Left ventricle myocardium inferior (tissue), 1 donor: ENCODE results near the gene ADAMTSL3. TPM values are rescaled to one million over a fixed set of nuclear protein-coding genes. Genes with fewer than 3 reads are reported as not detected.
"Not testable (repeated sequence)": the region's sequence is repeated elsewhere in the genome, so short reads cannot be mapped to it uniquely, and the experiment has no call there.

Source experiments
- DNase-seq: peaks from one replicate; pipeline ENCODE4 v3.0.0-alpha.2; 2020
- H3K27ac ChIP-seq: fragments of 200-600 bp; replicated peaks from 2 replicates; pipeline ENCODE4 v1.8.0; 2021
- H3K27me3 ChIP-seq: fragments of 200-600 bp; 2 replicates; pipeline ENCODE4 v1.8.0; 2021; ENCODE audit warnings: low read depth
- H3K36me3 ChIP-seq: fragments of 200-600 bp; 2 replicates; pipeline ENCODE4 v1.8.0; 2021
- H3K4me1 ChIP-seq: fragments of 200-600 bp; 2 replicates; pipeline ENCODE4 v1.8.0; 2021
- H3K4me3 ChIP-seq: fragments of 200-600 bp; 2 replicates; pipeline ENCODE4 v1.8.0; 2021; ENCODE audit warnings: mild to moderate bottlenecking, moderate library complexity
- H3K9me3 ChIP-seq: fragments of 200-600 bp; replicated peaks from 2 replicates; pipeline ENCODE4 v1.8.0; 2021
- CTCF ChIP-seq: fragments of 200-600 bp; IDR thresholded peaks from 2 replicates; pipeline ENCODE4 v1.8.0; 2021; ENCODE audit warnings: antibody characterized with exemption, mild to moderate bottlenecking, borderline replicate concordance
- intact Hi-C: fragments of 100-400 bp; cut with micrococcal nuclease; formaldehyde crosslinking; loops from one replicate; pipeline ENCODE4 v1.11.0; 2022
- total RNA-seq: library from RNA; stranded (reverse); fragmentation: NEBNext Ultra II Directional; extraction: Animal tissue kit (Norgen Biotek cat#: 25700); gene quantifications from one replicate; pipeline ENCODE4 v1.2.1, GENCODE V29; 2021
- donor health status: DM: no; HTN: yes; CAD: no; lungs with severe emphysema.

ADAMTSL3 gene
- total RNA-seq, 1 donor from 2014 or later: 11.9 TPM

GRCh38 chr15:83959477-83959876 lies 305.6 kb downstream of the ADAMTSL3 start:
- H3K9me3 ChIP-seq: peaks cover 10% of the 10 kb centered on the region
- H3K4me1 ChIP-seq: no peaks in the 10 kb centered on the region
- intact Hi-C loops: no loop called here
- no peak for TF ChIP-seq CTCF
- no peak for DNase-seq
- H3K4me3 ChIP-seq: no peak overlapping the region
- peaks cover 31% of the 10 kb centered on the region for H3K36me3 ChIP-seq
- H3K27ac ChIP-seq: no peak overlapping the region
- no peaks in the 10 kb centered on the region for H3K27me3 ChIP-seq

- intact Hi-C loops: no loop called here
- DNase-seq: no peak
- Histone ChIP-seq H3K27ac (no peak overlapping the region), H3K9me3 (peaks cover 18% of the 10 kb centered on the region), H3K36me3 (peaks cover 23% of the 10 kb centered on the region), H3K27me3 (no peaks in the 10 kb centered on the region), H3K4me1 (no peaks in the 10 kb centered on the region), H3K4me3 (no peak overlapping the region)
- no peak for TF ChIP-seq CTCF
Observed at GRCh38 chr15:83960192-83960829, 306.4 kb downstream of the ADAMTSL3 start.

GRCh38 chr15:83961311-83961710 lies 307.4 kb downstream of the ADAMTSL3 start:
- H3K27ac ChIP-seq: no peak overlapping the region
- intact Hi-C loops: no loop called here
- no peak overlapping the region for H3K4me3 ChIP-seq
- H3K4me1 ChIP-seq: no peaks in the 10 kb centered on the region
- peaks cover 18% of the 10 kb centered on the region for H3K36me3 ChIP-seq
- peaks cover 28% of the 10 kb centered on the region for H3K9me3 ChIP-seq
- DNase-seq: no peak
- no peaks in the 10 kb centered on the region for H3K27me3 ChIP-seq
- TF ChIP-seq CTCF: no peak

GRCh38 chr15:83964967-83965366 lies 311.0 kb downstream of the ADAMTSL3 start:
- H3K4me1 ChIP-seq, H3K27me3 ChIP-seq, H3K27ac ChIP-seq, DNase-seq, H3K4me3 ChIP-seq, intact Hi-C loops: not testable (repeated sequence)
- H3K9me3 ChIP-seq: peaks cover 54% of the 10 kb centered on the region
- peaks cover 12% of the 10 kb centered on the region for H3K36me3 ChIP-seq

- no peaks in the 10 kb centered on the region for H3K4me1 ChIP-seq
- peak overlapping the region; percentile 35 for H3K27ac ChIP-seq
- peaks cover 35% of the 10 kb centered on the region for H3K9me3 ChIP-seq
- no peaks in the 10 kb centered on the region for H3K27me3 ChIP-seq
- H3K4me3 ChIP-seq: no peak overlapping the region
- intact Hi-C loops: no loop called here
- peak; percentile 51 for DNase-seq
- no peaks in the 10 kb centered on the region for H3K36me3 ChIP-seq
- TF ChIP-seq CTCF: no peak
Observed at GRCh38 chr15:83970295-83970890, 316.5 kb downstream of the ADAMTSL3 start.

GRCh38 chr15:83971992-83972391 lies 318.1 kb downstream of the ADAMTSL3 start:
- DNase-seq: no peak
- Histone ChIP-seq H3K27me3 (no peaks in the 10 kb centered on the region), H3K9me3 (peaks cover 28% of the 10 kb centered on the region), H3K4me3 (no peak overlapping the region), H3K4me1 (no peaks in the 10 kb centered on the region), H3K36me3 (peaks cover 4% of the 10 kb centered on the region), H3K27ac (no peak overlapping the region)
- intact Hi-C loops: no loop called here
- TF ChIP-seq CTCF: no peak
